Endothelial cell of hepatic sinusoid (primary cell): ENCODE data around the gene TLE1.
"Not testable (repeated sequence)": the region's sequence is repeated elsewhere in the genome, so short reads cannot be mapped to it uniquely, and the experiment has no call there.

ENCODE experiments used
- in situ Hi-C: cut with HindIII; loops from 2 replicates; pipeline ENCODE4 v1.10.0; 2017; ENCODE audit warnings: low sequenced_read_pairs

TLE1 gene

DNA sequence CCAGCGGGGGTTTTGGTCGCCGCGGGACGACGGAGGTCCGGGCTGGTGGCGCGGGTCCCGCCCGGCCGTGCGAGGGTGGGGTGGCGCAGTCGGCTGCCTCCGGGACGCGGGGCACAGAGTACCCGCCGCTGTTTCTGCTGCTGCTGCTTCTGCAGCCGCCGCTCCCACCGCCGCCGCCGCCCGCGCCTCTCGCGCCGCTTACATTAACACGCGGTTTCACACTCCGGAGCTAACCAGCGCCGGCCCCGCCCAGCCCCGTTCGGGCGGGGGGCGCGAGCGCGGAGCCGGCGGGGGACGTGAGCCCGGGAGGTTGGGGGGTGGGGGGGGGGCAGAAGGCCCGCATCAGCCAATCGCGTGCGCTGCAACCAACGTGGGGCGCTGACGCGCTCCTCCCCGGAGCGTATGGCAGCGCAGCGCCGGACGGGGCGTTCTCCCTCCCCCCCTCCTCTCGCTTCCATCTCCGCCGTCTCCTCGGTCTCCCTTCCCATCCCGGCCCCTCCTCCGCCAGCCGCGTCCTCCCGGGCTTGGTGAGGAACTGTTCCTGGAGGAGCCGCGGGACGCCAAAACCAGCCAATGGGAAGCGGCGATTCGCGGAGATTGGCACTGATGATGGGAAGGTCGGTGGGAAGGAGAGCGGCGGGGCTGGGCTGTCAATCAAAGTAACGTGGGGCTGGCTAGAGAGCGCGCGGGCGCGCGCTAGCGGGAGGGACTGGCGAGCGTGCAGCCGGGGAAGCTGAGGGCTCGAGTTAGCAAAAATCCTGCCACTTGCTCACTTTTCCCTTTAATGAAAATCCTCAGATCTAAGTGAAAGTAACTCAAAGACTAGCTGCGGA, at the start of gene TLE1:
Gene TLE1 (minus strand): TSS at position 205 of the 833 bp plus-strand sequence. CDS start 1,307 bp downstream, outside the sequence.
- in situ Hi-C loops = loop anchor here (25.0 kb wide), 1 partner anchor 923 kb away; no protein-coding TSS in a partner anchor

DNA sequence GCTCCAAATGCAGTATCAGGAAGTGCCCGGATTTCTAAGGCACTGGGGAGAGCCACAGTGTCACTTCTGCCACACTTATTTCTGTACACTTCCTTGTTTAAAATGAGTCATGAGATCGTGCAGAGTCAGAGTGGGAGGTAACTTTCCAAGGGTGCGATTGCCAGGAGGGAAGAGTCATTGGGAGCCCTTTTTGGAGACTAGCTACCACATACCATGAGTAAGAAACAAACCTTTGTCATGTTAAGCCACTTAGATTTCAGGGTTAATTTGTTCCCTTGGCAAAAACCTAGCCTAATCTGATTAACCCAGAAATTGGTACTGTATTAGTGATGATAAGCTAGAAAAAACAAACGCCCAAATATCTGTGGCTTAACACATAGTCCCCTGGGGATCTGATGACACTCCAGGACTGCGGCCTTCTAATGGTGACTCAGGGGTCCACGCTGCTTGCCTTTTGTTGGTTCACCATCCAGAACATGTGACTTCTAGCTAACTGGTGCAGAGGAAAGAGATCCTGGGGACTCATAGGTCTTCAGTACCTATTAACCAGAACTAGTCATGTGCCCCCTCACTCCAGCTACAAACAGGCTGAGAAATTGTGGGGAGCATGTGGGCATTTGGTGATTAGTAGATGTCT, 48.6 kb upstream of the TLE1 start:
- in situ Hi-C loops = no loop called here

DNA sequence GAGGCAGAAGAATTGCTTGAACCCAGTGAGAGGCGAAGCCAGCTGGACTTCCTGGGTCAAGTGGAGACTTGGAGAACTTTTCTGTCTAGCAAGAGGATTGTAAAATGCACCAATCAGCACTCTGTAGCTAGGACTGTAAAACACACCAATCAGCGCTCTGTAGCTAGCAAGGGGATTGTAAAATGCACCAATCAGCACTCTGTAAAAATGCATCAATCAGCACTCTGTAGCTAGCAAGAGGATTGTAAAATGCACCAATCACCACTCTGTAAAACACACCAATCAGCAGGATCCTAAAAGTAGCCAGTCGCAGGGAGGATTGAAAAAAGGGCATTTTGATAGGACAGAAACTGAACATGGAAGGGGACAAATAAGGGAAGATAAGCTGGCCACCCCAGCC, 41.2 kb upstream of the TLE1 start:
- in situ Hi-C loops = not testable (repeated sequence)

DNA sequence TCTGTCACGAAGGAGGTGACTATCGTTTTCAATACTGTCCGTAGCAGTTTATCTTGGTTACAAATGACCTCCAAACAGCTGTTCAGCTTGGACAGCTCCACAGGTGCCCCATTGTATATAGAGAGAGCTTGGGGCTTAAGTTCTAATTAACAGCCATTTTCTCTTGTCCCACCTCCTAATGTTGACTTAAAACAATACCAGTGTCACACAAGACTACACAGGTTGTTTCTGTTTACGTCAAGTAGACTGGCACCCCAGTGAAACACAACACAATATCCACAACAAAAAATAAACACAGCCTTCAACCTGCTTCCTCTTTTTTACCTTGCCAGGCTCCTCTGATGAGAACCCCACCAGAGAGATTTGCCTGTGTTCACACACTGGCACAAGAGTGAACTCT, 39.8 kb upstream of the TLE1 start:
- in situ Hi-C loops = no loop called here

DNA sequence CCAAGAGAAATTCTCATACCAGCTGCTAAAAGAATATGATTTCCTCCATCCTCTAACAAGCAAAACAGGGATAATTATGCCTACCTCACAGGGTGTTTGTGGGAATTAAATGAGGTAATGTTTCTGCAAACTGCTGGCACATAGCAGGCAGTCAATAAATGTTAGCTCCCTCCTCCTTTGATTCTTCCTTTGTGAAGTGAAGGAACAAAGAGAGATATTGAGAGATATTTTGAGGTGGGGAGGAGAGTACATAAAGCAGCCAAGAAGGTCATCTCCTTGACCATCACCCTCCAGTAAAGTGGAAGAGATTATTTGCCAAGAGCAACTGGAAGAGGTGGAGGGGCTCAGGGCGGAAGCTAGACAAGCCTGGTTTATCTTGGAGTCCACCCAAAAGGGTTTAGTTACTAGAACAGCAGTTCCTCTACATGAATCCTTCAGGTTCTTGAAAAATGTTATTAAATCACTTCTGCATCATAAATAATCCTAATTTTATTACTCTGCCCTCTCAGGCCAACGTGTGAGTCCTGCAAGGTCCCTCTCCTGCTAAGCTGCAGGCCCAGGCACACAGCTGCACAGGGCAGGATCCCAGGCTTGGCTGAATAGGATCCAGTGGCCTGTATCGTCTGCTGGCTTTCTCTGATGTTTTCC, 35.0 kb upstream of the TLE1 start:
- in situ Hi-C loops = no loop called here

DNA sequence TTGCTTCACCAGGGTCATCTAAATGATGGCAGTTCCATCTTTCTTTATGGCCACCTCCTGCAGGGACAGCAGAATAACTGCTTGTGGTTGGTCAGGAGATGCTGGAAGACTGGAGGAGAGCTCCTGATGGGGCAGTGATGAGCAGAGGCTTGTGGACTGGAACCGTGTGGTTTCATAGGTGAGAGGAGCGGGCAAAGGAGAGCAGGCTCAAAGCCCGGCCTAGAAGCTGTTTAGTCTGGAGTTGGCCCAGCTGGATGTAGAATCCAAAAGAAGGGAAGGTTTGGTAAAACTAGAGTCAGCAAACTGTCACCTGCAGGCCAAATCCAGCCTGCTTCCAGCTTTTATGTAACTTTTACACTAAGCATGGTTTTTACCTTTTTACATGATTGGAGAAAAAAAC, 32.9 kb upstream of the TLE1 start:
- in situ Hi-C loops = no loop called here

DNA sequence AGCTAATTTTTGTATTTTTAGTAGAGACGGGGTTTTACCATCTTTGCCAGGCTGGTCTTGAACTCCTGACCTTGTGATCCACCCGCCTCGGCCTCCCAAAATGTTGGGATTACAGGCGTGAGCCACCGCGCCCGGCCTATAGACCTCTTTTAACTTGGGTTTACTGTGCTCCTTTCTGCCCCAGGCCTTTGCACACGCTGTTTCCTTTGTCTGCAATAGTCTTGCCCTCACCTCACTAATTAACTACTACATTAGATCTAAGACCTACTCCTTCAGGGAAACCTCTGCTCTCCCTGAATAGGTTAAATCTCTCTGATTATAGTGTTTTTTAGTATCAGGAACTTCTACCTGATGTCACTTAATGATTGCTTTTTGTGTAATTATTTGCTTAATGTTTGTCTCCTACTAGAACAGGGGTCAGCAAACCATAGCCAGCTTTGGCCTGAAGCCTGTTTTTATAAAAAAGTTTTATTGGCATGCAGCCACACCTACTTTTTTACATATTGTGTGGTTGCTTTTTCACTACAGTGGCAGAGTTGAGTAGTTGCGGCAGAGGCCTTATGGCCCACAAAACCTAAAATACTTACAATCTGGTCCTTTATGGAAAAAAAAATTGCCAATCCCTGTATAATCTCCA, 31.2 kb upstream of the TLE1 start:
- in situ Hi-C loops = no loop called here

DNA sequence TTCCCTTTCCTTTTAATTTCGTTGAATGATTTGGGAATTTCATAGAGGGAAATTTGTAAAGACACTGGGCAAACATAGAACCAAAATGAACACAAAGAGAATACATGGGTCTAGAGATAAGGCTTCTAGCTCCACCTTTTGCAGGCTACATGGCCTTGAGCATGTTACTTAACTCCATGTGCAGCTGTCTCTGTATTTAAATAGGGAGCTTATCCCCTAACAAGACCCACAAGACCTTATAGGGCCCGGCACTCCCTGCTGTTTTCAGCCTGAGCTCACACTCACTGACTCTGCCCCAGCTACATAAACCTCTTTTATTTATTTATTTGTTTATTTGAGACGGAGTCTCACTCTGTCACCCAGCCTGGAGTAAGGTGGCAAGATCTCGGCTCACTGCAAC, 30.6 kb upstream of the TLE1 start:
- in situ Hi-C loops = no loop called here

DNA sequence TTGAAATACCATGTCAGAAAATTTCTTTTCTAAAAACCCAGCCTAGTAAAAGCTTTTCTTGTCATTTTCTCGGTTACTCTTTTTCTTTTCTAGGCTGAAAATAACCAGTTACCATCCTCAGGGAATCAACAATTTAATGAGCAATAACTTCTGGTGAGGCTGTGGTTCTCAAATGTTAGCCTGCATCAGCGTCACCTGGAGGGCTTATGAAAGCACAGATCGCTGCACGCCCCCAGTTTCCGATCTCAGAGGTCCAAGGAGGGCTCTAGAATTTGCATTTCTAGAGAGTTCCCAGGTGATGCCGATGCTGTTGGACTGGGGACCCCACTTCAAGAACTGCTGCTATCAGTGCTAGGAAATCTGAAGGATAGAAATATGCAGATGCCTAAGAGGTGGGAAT, 28.9 kb upstream of the TLE1 start:
- in situ Hi-C loops = no loop called here

DNA sequence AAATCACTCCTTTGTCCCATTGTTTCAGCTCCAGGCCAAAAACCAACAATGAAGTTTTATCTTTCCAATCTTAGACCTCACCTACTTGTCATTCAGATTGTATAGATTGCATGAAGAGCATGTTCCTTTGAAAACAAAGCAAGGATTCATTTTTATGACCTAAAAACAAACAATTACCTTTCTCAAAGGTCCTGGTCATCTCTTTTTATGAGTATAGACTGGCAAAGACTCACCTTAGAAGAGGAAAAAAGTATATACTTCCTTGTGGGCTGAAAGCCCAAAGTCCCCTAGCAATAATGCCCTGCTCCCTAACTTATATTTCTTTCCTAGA, 28.4 kb upstream of the TLE1 start:
- in situ Hi-C loops = no loop called here

DNA sequence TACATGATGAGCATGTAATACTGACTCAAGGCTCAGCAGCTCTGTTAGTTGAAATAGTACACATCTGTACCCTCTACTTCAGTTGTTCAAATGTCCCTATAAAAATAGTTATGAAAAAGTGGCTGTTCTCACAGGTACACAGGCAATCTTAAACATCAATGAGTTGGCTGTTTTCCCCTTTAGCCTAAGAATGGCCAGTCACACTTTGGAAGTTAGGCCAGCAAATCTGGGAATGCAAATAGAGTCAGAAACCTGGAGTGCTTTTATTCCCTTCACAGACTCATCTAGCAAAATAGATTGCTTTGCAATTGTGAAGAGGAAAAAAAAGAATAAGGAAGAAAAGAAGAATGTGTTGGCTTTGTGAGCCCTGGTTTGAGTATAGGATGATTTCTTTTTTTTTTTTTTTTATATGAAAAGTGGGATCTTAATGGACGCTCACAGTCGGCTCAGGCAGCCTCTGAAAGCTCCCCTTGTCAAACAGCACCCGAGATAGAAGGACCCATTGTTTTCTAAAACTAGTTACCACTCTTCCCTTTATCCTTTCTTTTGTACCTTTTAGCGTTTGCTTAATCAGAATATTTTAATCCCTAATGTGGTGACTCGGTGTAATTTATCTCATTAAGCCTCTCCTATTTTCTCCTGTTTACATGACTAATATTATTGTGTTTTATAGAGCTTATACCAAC, 27.9 kb upstream of the TLE1 start:
- in situ Hi-C loops = no loop called here

DNA sequence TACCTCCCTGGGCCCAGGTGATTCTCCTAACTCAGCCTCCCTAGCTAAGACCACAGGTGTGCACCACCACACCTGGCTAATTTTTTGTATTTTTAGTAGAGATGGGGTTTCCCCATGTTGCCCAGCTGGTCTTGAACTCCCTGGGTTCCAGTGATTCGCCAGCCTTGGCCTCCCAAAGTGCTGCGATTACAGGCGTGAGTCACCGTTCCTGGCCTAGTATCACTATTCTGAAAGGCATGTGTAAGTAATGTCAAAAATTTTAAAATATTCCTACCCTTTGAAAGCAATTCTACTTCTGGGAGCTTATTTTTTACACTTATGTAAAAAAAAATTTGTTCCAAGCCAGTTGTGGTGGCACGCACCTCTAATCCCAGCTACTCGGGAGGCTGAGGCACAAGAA, 27.1 kb upstream of the TLE1 start:
- in situ Hi-C loops = no loop called here

DNA sequence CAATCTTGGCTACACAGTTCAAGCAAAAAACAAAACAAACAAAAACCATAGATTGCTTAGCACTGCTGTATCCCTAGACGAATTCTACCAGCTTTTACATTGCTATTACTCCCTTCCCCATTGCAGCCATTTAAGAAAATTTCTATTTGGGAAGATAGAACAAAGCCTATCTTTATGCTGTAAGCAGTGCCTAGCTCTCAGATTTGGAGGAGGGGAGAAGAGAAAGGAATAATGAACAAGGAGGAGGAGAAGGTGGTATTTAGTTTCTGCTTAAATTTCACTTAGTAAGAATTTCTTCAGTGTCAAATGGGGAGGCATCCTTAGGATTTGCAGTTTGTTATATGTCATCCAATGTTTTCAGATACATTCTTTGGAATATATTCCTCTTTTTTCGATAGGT, 16.2 kb upstream of the TLE1 start:
- in situ Hi-C loops = no loop called here

DNA sequence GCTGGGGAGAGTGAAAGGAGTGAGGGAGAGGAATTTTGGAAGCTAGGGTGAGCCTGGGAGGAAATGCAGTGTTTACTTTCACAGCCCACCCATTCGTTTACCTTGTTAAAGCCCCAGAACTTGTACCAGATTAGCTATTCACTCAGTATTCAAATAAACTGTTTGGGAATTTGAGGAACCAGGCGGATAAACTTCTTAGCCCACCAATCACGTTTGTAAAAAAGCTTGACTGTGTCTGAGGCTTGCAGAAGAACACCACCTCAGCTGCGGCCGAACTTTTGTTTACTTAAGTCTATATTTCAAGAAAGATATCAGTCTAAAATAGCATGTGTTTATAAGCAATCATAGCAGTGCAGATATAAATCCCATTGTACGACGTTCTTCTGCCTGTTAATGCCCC, 5.2 kb upstream of the TLE1 start:
- in situ Hi-C loops = loop anchor here (25.0 kb wide), 1 partner anchor 918 kb away; no protein-coding TSS in a partner anchor

DNA sequence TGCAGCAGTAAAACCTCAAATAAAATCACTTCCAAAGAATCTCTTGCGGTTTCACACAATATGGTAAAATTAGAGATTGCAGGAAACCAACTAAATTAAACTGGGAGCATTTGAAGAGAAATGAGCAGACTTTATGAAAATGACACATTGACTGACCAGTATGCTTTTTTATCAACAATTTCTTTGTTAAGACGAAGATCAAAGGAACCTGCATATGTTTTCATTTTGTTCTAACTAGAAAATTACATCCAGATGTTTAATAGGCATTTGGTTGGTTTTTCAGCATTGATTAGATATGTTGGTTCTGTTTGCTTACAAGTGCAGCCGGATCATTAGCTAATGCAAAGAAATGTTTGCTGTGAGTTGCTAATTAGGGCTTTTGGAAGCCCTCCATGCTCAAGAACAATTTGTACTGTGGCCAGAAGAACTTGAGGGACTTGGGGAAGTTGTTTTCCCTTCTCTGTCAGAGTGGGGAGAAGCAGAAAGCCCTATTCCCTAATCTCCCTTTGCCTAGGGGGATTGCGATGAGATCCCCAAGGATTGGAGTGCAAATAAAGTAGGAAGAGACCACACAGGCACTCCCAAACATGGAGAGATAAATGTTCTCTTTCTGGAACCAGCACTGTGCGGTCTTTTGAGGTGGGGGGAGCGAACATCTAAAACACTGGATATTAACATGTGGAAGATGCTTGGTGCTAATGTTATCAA, 4.5 kb upstream of the TLE1 start:
- in situ Hi-C loops = loop anchor here (25.0 kb wide), 1 partner anchor 918 kb away; no protein-coding TSS in a partner anchor

DNA sequence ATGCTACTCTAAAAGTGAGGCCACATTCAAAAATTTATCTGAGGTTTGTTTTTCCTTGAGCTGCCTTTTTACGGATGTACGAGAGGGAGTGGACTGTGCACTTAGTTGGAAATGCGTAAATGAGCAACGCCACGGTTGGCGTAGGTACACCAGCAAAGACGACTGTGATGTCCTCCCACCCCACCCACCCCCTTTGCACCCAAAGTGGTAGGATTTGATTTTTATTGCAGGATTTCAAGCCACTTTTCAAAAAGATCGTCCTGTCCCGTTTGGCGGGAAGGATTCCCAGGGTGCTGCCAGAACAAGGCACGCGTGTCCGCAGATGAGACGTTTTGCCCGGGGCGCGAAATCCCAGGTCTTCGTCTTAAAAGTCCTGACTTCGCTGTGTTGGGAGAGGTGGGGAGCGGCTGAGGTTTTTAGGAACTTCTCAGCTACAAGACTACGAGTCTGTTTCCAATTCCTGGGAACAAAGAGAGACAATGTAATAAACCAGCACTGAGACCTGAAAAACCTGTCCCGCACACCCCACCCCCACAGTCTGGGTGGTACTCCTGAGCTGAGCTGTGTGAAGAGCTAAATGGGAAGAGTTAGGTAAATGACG, 1.0 kb upstream of the TLE1 start:
- in situ Hi-C loops = loop anchor here (25.0 kb wide), 1 partner anchor 922 kb away; no protein-coding TSS in a partner anchor

DNA sequence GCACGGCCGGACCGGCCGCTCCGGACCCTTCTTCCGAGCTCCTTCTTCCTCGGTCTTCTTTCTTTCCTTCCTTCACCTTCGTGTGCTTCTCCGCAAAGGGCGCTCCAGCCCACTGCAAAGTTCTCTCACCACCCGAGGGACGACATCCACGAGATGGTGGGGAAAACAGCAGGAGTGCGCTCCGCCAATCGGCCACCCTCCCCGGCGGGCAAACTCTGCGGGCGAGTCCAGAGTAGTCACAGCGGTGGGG, 329 bp downstream of the TLE1 start:
- in situ Hi-C loops = loop anchor here (25.0 kb wide), 1 partner anchor 923 kb away; no protein-coding TSS in a partner anchor

DNA sequence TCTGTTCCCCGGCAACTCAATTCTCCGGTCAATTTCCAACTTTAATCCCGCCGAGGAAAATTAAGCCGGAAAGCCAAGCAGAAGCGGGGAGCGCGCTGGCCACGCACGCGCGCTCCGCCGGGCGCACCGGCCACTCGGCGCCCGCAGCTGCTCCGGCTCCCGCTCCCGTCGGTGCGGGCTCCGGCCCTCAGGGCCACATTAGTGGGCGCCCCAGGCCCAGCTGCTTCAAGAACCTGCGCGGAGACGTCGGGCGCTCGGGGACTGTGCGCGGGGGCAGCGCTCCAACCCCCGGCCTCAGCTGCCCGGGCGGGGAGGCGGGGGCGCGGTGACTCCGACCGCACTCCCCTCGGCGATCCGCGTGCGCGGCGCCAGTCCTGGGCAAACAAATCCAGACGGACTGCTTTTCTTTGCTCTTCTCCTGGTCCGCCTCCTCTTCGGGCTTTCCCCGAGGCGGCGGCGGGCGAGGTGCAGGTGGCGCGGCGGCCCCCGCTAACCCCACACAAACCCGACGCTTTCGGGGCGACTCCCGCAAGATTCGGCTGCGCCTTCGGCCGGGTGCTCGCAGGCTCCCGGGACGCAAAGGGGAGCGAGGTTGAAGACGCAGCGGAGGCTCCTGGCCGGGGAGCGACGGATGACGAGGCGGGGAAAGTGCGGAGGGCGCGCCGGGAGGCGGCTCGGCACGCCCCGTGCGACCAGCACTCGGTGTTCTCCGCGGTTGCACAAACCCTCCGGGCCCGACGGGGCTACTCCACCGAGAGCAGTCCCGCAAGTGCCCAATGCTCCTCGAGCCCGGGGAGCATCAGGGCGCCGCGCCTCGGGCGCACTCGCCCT, 870 bp downstream of the TLE1 start:
- in situ Hi-C loops = loop anchor here (25.0 kb wide), 1 partner anchor 924 kb away; no protein-coding TSS in a partner anchor
